ENCODE results near the gene ALAD. TPM values are rescaled to one million over a fixed set of nuclear protein-coding genes. Genes with fewer than 3 reads are reported as not detected.

ALAD gene
- total and polyA plus RNA-seq, 2 of the 13 experiments (the other 11 are each of a cell fraction or from before 2014, with no cell fraction given): 21.8 to 30.1 TPM

GRCh38 chr9:113395000-113395861, 5.9 kb downstream of the ALAD start (continued):
- TF ChIP-seq BCL6 (CRISPR knock-in tag; IDR thresholded peaks at IDR 0.05) (peak; percentile 80), ZBTB42 (CRISPR knock-in tag; IDR thresholded peaks at IDR 0.05) (no peak), HNF1A (IDR thresholded peaks at IDR 0.05; ENCODE audit: low read depth) (peak; percentile 79), HNF1A (CRISPR knock-in tag; IDR thresholded peaks at IDR 0.05; ENCODE audit: borderline replicate concordance) (peak; percentile 72; the same call in 1 of the 2 replicates), ZNF142 (CRISPR knock-in tag; IDR thresholded peaks at IDR 0.05) (no peak), ZNF800 (CRISPR knock-in tag; IDR thresholded peaks at IDR 0.05) (0 out of 2 replicates have a peak, but pooled peaks have one; percentile 64), CHCHD3 (CRISPR knock-in tag; IDR thresholded peaks at IDR 0.05) (no peak), ETV6 (CRISPR knock-in tag; conservative IDR thresholded peaks at IDR 0.05) (no peak)

Measured in HepG2 (cell line).